Right lobe of liver (tissue), 4 donors: ENCODE measurements around the gene NOCT.

Experiments
- CTCF ChIP-seq, 4 donors: fragments of 200-600 bp in 3 of 4; fragments of 450-650 bp in 1 of 4; IDR thresholded peaks; one replicate each; pipeline versions ENCODE4 v1.5.1 to v1.8.0; 2016 to 2022; ENCODE audit warnings: antibody characterized with exemption in 4 of 4, mild to moderate bottlenecking in 2 of 4
- POLR2A ChIP-seq: fragments of 450-650 bp; IDR thresholded peaks from one replicate; pipeline ENCODE4 v1.6.1; 2017; ENCODE audit warnings: antibody characterized with exemption, mild to moderate bottlenecking
- donor health status: DM: no; HTN: no; CAD: no.
- donor health status: DM: no; HTN: no; CAD: no.
- donor health status: DM: no; HTN: yes; CAD: no.

DNA sequence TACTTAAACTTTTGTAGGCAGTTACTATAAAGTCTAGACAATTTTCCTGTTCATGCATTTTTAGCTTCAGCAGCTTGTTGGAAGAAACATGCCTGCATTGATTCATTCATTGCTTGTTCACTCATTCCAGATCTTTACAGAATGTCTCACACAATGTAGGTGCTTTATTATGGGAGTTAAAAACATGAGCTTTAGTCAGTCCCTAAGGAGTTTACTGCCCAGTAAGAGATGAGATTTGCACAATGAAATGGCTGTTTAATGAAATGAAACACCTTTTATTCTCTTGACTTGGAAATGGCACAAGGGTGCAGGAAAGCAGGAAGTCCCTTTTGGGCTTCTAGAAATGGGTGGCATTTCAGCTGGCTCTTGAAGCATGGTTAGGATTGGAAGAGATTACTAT is 2.9 kb downstream of the NOCT start:
- TF ChIP-seq POLR2A, result no peak
- no peak for TF ChIP-seq CTCF (IDR thresholded peaks at IDR 0.05)
